Coronary artery (tissue), 2 donors: ENCODE results near the gene MICALL2.

ENCODE experiments used
- DNase-seq: peaks from one replicate; pipeline ENCODE4 v3.0.0-alpha.2; 2017; ENCODE audit warnings: low spot score
- H3K27ac ChIP-seq, 2 donors: fragments of 200-600 bp; sonication (generic); one replicate each; pipeline ENCODE4 v1.5.1; 2016 to 2019
- H3K4me3 ChIP-seq: fragments of 200-600 bp; sonication (generic); 2 replicates; pipeline ENCODE4 v1.5.1; 2016; ENCODE audit warnings: mild to moderate bottlenecking, moderate library complexity
- CTCF ChIP-seq: fragments of 200-600 bp; sonication (generic); IDR thresholded peaks from one replicate; pipeline ENCODE4 v1.5.1; 2019; ENCODE audit warnings: antibody characterized with exemption

Gene MICALL2

GRCh38 chr7:1427064-1427657 is 32.1 kb downstream of the MICALL2 start:
- Histone ChIP-seq H3K27ac (no peak overlapping the region), H3K4me3 (no peak overlapping the region)
- no peak for DNase-seq
- no peak for TF ChIP-seq CTCF

- DNase-seq = no peak
- no peak overlapping the region for H3K4me3 ChIP-seq
- TF ChIP-seq CTCF = no peak
- no peak overlapping the region for H3K27ac ChIP-seq
Measured at GRCh38 chr7:1426474-1426873, 32.8 kb downstream of the MICALL2 start.

GRCh38 chr7:1425292-1426136 is 33.8 kb downstream of the MICALL2 start:
- Histone ChIP-seq H3K4me3 (no peak overlapping the region), H3K27ac (no peak overlapping the region)
- TF ChIP-seq CTCF = no peak
- DNase-seq = no peak

GRCh38 chr7:1424041-1424440 is 35.2 kb downstream of the MICALL2 start:
- Histone ChIP-seq H3K27ac (no peak overlapping the region), H3K4me3 (no peak overlapping the region)
- DNase-seq = no peak
- TF ChIP-seq CTCF = no peak

GRCh38 chr7:1423264-1423811 is 35.9 kb downstream of the MICALL2 start:
- TF ChIP-seq CTCF = no peak
- no peak overlapping the region for H3K27ac ChIP-seq
- no peak for DNase-seq
- H3K4me3 ChIP-seq = no peak overlapping the region

- no peak overlapping the region for H3K4me3 ChIP-seq
- no peak for DNase-seq
- H3K27ac ChIP-seq = no peak overlapping the region
- no peak for TF ChIP-seq CTCF
Measured at GRCh38 chr7:1422512-1423263, 36.6 kb downstream of the MICALL2 start.
